LoVo (cell line): ENCODE data around the gene PRDM15.

Experiments used
- DNase-seq: peaks from one replicate; pipeline ENCODE4 v3.0.0-alpha.2; 2016; ENCODE audit warnings: low spot score

The PRDM15 gene

GRCh38 chr21:41840880-41841279 is 38.3 kb downstream of the PRDM15 start:
- no peak for DNase-seq

DNA sequence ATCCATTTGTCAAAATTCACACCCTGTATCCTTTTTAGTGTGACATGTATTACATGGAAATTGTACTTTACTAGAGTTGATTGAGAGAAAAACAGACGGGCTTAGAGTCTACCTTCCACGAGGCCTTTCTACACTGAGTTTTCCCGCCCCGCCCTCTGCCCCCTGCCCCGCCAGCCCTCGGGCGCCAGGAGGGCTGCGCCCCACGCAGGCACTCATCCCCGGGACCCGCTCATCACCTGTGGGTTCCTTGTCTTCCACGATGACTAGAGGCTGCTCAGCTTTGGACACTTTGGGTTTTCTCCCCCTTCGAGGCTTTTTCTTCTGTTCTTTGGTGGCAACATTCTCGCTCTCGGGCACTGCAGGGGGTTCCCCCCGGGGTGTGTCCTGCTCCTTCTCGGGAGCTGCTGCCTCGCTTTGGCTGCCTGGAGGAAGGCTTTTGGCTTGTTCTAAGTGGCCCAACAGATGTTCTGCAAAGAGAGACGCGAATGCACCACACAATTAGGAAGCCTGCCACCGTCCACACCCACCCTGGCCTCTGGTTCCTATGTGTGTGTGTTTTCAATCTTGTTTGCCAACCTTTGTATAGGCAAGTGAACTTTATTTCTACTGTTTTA is 39.6 kb downstream of the PRDM15 start:
- DNase-seq, result no peak

GRCh38 chr21:41837756-41838297 is 41.3 kb downstream of the PRDM15 start:
- no peak for DNase-seq

DNA sequence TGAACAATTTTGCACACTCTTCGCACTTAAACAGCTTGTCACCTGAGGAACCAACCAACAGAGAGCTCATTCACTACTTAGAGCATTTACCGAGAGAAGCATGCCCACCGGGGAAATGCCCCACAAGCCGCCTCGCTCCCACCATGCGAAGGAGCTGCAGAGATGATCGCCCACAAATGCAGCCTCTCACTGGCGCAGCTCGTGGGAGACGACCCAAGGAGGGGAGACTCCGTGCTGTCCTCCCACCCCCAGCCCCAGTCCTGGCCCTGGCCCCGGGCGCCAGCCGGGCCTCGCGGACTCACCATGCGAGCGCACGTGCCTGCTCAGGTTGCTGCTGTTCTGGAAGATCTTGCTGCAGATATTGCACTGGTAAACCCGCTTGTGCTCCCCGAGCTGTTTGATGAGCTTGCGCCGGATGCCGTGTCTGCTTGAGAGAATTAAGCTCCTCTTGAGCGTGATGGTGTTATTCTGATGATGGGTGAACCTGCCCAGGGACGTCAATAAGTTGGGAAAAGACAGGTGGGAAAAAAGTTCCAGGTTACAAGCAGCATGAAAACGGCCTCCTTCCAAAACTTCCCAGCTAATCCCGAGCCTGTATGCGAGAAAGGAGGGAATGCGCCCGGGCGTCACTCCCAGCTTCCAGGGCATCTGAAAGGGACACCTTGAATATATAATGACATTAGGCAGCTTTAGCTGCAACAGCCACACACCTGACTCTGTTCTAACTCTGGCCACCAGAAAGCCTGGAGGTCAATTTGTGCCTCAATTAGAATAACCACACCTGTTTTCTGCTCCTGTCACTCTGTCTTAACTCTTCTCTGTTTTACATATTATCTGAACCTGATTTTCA is 42.8 kb downstream of the PRDM15 start:
- no peak for DNase-seq

DNA sequence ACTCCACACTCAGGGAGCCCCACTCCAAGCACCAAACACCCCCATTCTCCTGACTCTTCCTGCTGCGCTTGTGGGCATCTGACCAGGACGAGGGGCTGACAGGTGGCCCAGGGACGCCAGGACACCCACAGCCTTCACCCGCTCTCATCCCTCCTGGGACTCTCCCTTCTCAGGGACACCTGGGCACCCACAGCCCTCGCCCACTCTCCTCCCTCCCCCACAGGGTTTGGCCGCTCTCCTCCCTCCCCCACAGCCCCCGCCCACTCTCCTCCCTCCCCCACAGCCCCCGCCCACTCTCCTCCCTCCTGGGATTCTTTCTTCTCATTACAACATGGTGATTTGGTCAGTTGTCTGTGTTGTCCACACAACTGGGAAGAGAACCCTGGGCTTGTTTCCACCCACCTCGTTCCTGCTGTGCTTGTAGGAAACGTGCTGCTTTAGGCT is 43.4 kb downstream of the PRDM15 start:
- DNase-seq, result no peak

- no peak for DNase-seq
These were observed 44.0 kb downstream of the PRDM15 start for GRCh38 chr21:41834926-41835663.

DNA sequence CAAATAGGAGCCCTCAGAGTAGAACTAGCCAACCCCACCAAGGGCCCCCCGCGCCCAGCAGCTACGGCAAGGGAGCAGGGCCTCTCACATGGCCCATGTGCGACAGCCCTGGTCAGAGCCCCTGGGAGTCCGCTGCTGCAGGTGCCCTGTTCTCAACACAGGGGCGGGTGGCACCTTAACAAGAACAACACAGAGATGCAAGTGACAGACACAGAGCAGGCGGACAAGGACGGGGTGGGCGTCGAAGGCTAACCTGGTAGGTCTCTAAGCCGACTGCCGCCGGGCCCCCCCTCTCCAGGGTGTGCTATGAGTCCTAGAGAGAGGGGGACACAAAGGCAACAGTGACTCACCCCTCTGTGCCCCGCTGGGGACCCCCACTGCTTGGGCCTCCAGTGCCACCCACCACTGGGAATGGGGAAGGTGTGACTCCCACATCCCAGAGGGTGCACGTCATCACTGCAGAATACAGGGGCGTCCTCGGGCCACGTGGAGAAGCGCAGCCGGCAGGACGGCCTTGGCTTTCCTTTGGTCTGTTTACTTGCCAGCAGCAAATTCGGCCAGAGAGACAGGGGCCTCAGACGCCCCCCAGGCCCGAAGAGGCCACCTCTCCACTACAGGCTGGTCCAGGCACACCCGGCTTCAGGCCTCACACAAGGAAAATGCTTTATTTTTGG is 44.8 kb downstream of the PRDM15 start:
- no peak for DNase-seq

DNA sequence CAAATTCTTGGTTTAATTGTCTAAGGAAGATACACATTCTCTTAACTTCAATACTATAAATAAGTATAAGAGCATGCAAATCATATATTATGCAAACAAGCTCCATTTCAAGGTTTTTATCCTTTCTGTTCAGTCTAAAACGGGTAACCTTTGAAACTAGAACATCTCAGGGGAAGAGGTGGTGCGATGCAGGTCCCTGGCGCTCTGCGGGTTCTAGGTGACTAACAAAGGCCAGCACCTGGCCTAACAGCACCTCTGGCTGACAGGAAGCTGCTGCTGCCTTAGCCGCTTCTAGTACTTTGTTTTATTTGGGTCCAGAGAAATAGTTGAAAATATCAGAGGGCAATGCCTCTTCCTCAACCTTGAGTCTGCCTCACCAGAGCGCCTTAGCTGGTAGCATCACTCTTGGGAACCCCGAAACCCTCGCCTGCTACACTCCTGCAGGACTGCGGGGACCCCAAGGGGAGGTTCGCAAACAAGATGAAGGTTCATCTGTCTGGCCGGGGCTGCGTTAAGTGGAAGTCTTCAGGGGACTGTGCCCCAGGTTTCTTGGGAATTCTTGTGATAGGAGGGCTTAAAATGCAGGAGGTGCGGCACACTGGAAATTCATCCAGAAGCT is 45.5 kb downstream of the PRDM15 start:
- DNase-seq, result no peak

DNA sequence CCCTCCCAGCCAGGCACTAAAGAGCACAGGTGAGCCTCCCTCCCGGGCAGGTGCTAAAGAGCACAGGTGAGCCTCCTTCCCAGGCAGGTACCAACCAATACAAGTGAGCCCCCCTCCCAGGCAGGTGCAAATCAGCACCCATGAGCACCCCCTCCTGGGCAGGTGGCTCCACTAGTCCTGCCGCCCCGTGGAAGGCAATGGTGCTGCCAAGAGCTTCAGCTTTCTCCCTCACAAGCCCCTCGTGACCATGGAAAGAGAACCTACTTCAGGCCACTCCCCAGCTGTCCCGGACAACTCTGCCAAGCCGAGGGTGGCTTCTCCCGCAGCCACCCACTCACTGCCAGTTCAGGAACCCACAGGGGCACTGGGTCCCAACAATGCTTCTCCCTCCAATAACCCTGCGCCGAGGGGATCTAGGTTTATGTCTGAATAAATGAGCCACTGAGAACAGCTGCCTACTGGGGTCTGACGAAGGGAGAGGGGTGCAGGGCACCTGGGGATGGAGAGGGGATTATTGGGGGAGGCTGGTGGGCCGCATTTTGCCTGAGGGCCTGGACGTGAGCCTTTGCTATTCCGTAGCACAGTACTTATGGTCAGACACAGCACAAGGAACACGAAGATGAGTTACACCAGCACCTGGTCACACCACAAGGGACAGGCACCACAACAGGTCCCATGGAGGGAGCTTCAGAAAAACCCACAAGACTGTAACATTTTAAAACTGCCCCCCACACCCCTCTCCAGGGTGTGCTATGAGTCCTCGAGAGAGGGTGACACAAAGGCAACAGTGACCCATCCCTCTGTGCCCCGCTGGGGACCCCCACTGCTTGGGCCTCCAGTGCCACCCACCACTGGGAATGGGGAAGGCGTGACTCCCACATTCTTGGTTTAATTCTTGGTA is 46.3 kb downstream of the PRDM15 start:
- no peak for DNase-seq

- peak; percentile 16 for DNase-seq
These were observed 47.1 kb downstream of the PRDM15 start for GRCh38 chr21:41831866-41832595.

DNA sequence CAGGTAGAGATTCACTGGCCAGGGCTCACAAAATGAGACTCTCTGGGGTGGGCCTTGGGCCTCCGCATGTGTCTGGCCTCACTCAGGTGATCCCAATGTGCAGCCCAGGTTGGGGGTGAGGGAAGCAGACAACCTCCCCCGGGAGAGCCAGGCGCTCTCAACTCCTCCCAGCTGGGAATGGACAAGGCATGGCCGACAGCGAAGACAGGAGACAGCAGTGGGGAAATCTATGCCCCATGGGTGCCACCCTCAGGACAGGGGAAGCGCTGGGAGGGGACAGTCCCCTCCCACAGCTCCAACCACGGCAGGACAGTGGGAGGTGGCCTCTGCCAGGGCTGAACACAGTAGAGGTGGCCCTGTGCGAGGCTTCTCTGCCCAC is 47.7 kb downstream of the PRDM15 start:
- DNase-seq, result no peak

- DNase-seq, result no peak
These were observed 48.2 kb downstream of the PRDM15 start for GRCh38 chr21:41830764-41831452.

- DNase-seq, result no peak
These were observed 48.9 kb downstream of the PRDM15 start for GRCh38 chr21:41830145-41830707.

GRCh38 chr21:41828884-41829360 is 50.2 kb downstream of the PRDM15 start:
- no peak for DNase-seq

DNA sequence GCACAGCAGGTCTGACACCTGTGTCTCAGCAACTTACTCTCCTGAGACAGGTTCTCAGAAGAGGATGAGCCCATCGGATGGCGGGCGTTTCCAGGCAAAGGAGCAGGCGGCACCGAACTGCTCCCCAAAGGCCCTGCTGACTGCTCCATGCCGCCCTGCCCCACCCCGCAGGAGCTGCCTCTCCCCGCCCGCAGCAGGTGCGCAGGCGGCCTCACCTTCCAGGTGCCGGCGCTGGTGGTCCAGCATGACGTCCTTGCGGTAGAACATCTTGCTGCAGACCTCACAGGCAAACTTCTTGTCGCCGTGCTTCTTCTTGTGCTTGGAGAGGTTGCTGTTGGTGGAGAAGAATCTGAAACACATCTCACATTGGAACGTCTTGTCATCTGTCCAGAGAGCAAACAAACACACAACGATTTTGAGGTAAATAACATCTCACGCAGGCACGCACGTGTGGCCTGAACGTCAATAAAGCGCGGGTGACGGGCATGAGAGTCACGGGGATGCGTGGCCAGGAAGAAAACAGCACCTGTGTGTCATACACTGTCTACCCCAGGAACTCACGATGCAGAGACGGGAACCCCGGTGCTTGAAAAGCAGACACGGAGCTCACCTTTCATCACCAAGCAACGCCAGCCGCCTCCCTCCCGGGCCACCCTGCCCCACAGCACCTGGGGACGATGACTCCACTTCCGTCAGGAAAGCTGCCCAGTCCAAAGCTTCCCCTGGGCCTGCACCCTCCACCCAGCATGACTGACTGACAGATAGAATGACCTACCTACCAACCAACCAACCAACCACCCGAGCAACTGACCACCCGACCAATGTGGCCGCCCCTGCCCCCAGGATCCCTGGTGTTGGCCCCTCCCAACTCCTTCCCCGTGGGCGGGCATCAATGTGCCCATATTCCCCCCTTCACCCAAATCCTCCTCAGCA is 50.9 kb downstream of the PRDM15 start:
- DNase-seq, result no peak

DNA sequence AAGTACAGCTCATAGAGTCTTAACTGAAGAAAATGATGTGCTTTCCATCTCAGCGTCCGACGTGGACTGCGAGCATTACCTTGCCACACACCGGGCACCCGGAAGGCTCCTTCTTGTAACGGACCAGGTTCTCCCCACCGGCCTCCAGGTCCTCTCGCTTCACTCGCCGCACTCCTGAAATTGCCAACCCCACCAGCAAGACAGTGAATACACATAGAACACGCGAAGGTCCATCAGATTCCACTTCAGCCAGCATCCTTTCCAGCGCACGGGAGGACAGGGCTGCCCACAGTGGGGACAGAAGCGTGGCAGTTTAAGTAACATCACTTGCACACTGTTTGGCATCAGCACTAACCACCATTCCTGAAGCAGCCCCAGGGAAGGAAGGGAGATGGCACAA is 53.3 kb downstream of the PRDM15 start:
- DNase-seq, result no peak

DNA sequence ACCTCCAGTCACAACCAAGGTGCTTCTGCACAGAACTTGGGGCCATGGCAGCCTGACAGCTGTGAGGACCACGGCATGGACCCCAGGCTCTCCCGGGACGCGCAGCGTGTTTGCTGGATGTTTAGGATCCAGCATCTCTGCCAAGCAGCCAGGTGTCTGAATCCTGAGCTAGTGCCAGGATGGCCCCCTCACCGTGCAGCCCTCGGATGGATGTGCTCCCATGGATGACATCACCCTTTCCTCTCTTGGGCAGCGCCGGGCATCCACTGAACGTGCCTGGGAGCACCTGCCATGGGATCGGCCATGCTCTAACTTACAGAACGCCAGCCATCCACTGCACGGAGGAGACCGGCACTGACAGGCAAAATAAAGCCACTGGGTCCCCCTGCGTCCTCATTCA is 53.9 kb downstream of the PRDM15 start:
- no peak for DNase-seq
